ENCODE measurements around the gene UBXN1. TPM values are rescaled to one million over a fixed set of nuclear protein-coding genes. Genes with fewer than 3 reads are reported as not detected.

The UBXN1 gene
- total RNA-seq, 1 experiment from 2014 or later = 135 TPM

- 0 out of 2 replicates have a peak, but pooled peaks have one; percentile 43 for TF ChIP-seq MYBL2 (CRISPR knock-in tag; IDR thresholded peaks at IDR 0.05)
- peak; percentile 88; the same call in 1 of the 2 replicates for TF ChIP-seq ZNF232 (CRISPR knock-in tag; IDR thresholded peaks at IDR 0.05)
- no peak for TF ChIP-seq ATF1 (CRISPR knock-in tag; IDR thresholded peaks at IDR 0.05)
- peak; percentile 84 for TF ChIP-seq CREB1 (CRISPR knock-in tag; IDR thresholded peaks at IDR 0.05)
- TF ChIP-seq IRF1 (CRISPR knock-in tag; IDR thresholded peaks at IDR 0.05) = peak; percentile 53; the same call in 1 of the 2 replicates
- TF ChIP-seq ZNF263 (CRISPR knock-in tag; IDR thresholded peaks at IDR 0.05; ENCODE audit: low read depth) = 0 out of 2 replicates have a peak, but pooled peaks have one; percentile 17
- peak; percentile 81; the same call in 1 of the 2 replicates for TF ChIP-seq E2F4 (CRISPR knock-in tag; IDR thresholded peaks at IDR 0.05; ENCODE audit: borderline replicate concordance, low read depth)
- TF ChIP-seq KAT7 (CRISPR knock-in tag; IDR thresholded peaks at IDR 0.05; ENCODE audit: borderline replicate concordance) = no peak; the same call in 1 of the 2 replicates
- peak; percentile 77; the same call in 1 of the 2 replicates for TF ChIP-seq CREM (CRISPR knock-in tag; IDR thresholded peaks at IDR 0.05)
- TF ChIP-seq NR2C2 (CRISPR knock-in tag; IDR thresholded peaks at IDR 0.05) = peak; percentile 55; the same call in 1 of the 2 replicates
- TF ChIP-seq PREB (CRISPR knock-in tag; IDR thresholded peaks at IDR 0.05; ENCODE audit: borderline replicate concordance) = no peak
- TF ChIP-seq FOXP4 (CRISPR knock-in tag; IDR thresholded peaks at IDR 0.05) = peak; percentile 73; the same call in 1 of the 2 replicates
Observed at GRCh38 chr11:62727165-62727871, 48.4 kb upstream of the UBXN1 start, which contains the start of gene HNRNPUL2 (continued).

- POLR2A ChIA-PET = interaction anchor here (0.6 to 4.2 kb wide), 20 partner anchors 11 to 154 kb away, joined by 3 to 34 read pairs (median 7); partner anchors contain the start of genes B3GAT3, BSCL2, C11orf98 and CSKMT
- H3K9me3 Mint-ChIP-seq = no peaks in the 10 kb centered on the region
- TF ChIP-seq SMAD3 (CRISPR knock-in tag; IDR thresholded peaks at IDR 0.05; ENCODE audit: borderline replicate concordance) (no peak), KAT7 (CRISPR knock-in tag; IDR thresholded peaks at IDR 0.05; ENCODE audit: borderline replicate concordance) (no peak), TP53 (CRISPR knock-in tag; IDR thresholded peaks at IDR 0.05) (peak; percentile 74; the same call in 1 of the 2 replicates)
- peaks cover 4% of the 10 kb centered on the region; the same call in 1 of the 2 replicates for H3K27me3 Mint-ChIP-seq (ENCODE audit: low read depth)
- peaks cover 43% of the 10 kb centered on the region for H3K36me3 Mint-ChIP-seq
- no peak overlapping the region for H3K27ac Mint-ChIP-seq
- DNase-seq (ENCODE audit: low spot score) = no peak
- CTCF ChIA-PET = interaction anchor here (0.6 to 7.6 kb wide), 27 partner anchors 10 to 302 kb away, joined by 3 to 59 read pairs (median 4); partner anchors contain the start of genes BSCL2, EEF1G, GNG3 and MTA2
- no peak for ATAC-seq
- H3K4me1 Mint-ChIP-seq = peaks cover 25% of the 10 kb centered on the region
- H3K4me3 Mint-ChIP-seq = peak overlapping the region; percentile 98
Observed at GRCh38 chr11:62726915-62727164, 48.0 kb upstream of the UBXN1 start.

GRCh38 chr11:62726156-62726914 lies 47.5 kb upstream of the UBXN1 start:
- Mint-ChIP-seq H3K4me3 (peak overlapping the region; percentile 98), H3K27me3 (ENCODE audit: low read depth) (peaks cover 4% of the 10 kb centered on the region; the same call in 1 of the 2 replicates), H3K27ac (peak overlapping the region; percentile 31), H3K4me1 (peaks cover 25% of the 10 kb centered on the region), H3K9me3 (no peaks in the 10 kb centered on the region), H3K36me3 (peaks cover 46% of the 10 kb centered on the region)
- ChIA-PET CTCF (interaction anchor here (1.1 to 7.6 kb wide), 9 partner anchors 27 to 166 kb away, joined by 3 to 59 read pairs (median 6); partner anchors contain the start of genes POLR2G, STX5, TAF6L and TMEM179B), POLR2A (interaction anchor here (1.0 to 4.2 kb wide), 11 partner anchors 17 to 125 kb away, joined by 3 to 34 read pairs (median 9); partner anchors contain the start of genes BSCL2, C11orf98, CSKMT and GNG3)
- ATAC-seq = no peak
- no peak for DNase-seq (ENCODE audit: low spot score)
- TF ChIP-seq JAZF1 (CRISPR knock-in tag; IDR thresholded peaks at IDR 0.05) = no peak
- TF ChIP-seq SMAD4 (CRISPR knock-in tag; IDR thresholded peaks at IDR 0.05) = no peak
- TF ChIP-seq CREM (CRISPR knock-in tag; IDR thresholded peaks at IDR 0.05) = no peak
- no peak for TF ChIP-seq EMX1 (CRISPR knock-in tag; IDR thresholded peaks at IDR 0.05)
- no peak for TF ChIP-seq ZBTB43 (CRISPR knock-in tag; IDR thresholded peaks at IDR 0.05)
- no peak for TF ChIP-seq ZNF512 (CRISPR knock-in tag; IDR thresholded peaks at IDR 0.05; ENCODE audit: borderline replicate concordance)
- TF ChIP-seq MLX (CRISPR knock-in tag; IDR thresholded peaks at IDR 0.05) = no peak
- TF ChIP-seq NFYB (CRISPR knock-in tag; conservative IDR thresholded peaks at IDR 0.05; ENCODE audit: low read depth) = no peak
- no peak for TF ChIP-seq JUN (CRISPR knock-in tag; IDR thresholded peaks at IDR 0.05)
